ENCODE results near the gene SNAP47.
"Not testable (repeated sequence)": the region's sequence is repeated elsewhere in the genome, so short reads cannot be mapped to it uniquely, and the experiment has no call there.

SNAP47 gene

GRCh38 chr1:227734856-227735538 is at the start of gene SNAP47, which contains the start of gene JMJD4:
SNAP47 (plus strand) TSS chr1:227735435; CDS start chr1:227747737, 12,302 bp downstream.
JMJD4 (minus strand) TSS chr1:227735302; CDS start chr1:227735273, 29 bp downstream.
- peak; percentile 91 for DNase-seq (ENCODE audit: low read depth)

- DNase-seq (ENCODE audit: low read depth): no peak
These were observed 49.4 kb upstream of the SNAP47 start for GRCh38 chr1:227685807-227686206.

- DNase-seq (ENCODE audit: low read depth): no peak
These were observed 37.8 kb upstream of the SNAP47 start for GRCh38 chr1:227697321-227697864.

- not testable (repeated sequence) for DNase-seq (ENCODE audit: low read depth)
These were observed 33.6 kb upstream of the SNAP47 start for GRCh38 chr1:227701631-227702030.

GRCh38 chr1:227707846-227708245 is 27.4 kb upstream of the SNAP47 start:
- no peak for DNase-seq (ENCODE audit: low read depth)

GRCh38 chr1:227709451-227709850 is 25.8 kb upstream of the SNAP47 start:
- DNase-seq (ENCODE audit: low read depth): no peak

GRCh38 chr1:227710474-227710873 is 24.8 kb upstream of the SNAP47 start:
- not testable (repeated sequence) for DNase-seq (ENCODE audit: low read depth)

GRCh38 chr1:227712648-227713047 is 22.6 kb upstream of the SNAP47 start:
- DNase-seq (ENCODE audit: low read depth): no peak

GRCh38 chr1:227718932-227719331 is 16.3 kb upstream of the SNAP47 start:
- no peak for DNase-seq (ENCODE audit: low read depth)

- no peak for DNase-seq (ENCODE audit: low read depth)
These were observed 11.8 kb upstream of the SNAP47 start for GRCh38 chr1:227723474-227723873.

GRCh38 chr1:227725046-227725445 is 10.2 kb upstream of the SNAP47 start:
- DNase-seq (ENCODE audit: low read depth): no peak

- no peak for DNase-seq (ENCODE audit: low read depth)
These were observed 8.9 kb upstream of the SNAP47 start for GRCh38 chr1:227726318-227726717.

GRCh38 chr1:227726924-227727599 is 8.2 kb upstream of the SNAP47 start:
- no peak for DNase-seq (ENCODE audit: low read depth)

- DNase-seq (ENCODE audit: low read depth): peak; percentile 64
These were observed 7.0 kb upstream of the SNAP47 start for GRCh38 chr1:227728059-227728891.

- DNase-seq (ENCODE audit: low read depth): no peak
These were observed 6.4 kb upstream of the SNAP47 start for GRCh38 chr1:227728892-227729143.

- no peak for DNase-seq (ENCODE audit: low read depth)
These were observed 5.9 kb upstream of the SNAP47 start for GRCh38 chr1:227729144-227729880.

- no peak for DNase-seq (ENCODE audit: low read depth)
These were observed 5.2 kb upstream of the SNAP47 start for GRCh38 chr1:227729881-227730629.

- no peak for DNase-seq (ENCODE audit: low read depth)
These were observed 4.5 kb upstream of the SNAP47 start for GRCh38 chr1:227730630-227731151.

GRCh38 chr1:227731241-227731677 is 4.0 kb upstream of the SNAP47 start:
- no peak for DNase-seq (ENCODE audit: low read depth)

- no peak for DNase-seq (ENCODE audit: low read depth)
These were observed 3.3 kb upstream of the SNAP47 start for GRCh38 chr1:227731696-227732585.

Data from stimulated activated CD8-positive, alpha-beta memory T cell treated with anti-CD3 and anti-CD28 coated beads, Interleukin-4, amount 100 ng/mL, for 24 hours (primary cell).